Activated CD4-positive, alpha-beta memory T cell treated with anti-CD3 and anti-CD28 coated beads for 36 hours (primary cell): Measurements from ENCODE around the gene MCTS1. TPM values are rescaled to one million over a fixed set of nuclear protein-coding genes. Genes with fewer than 3 reads are reported as not detected.
"Not testable (repeated sequence)": the region's sequence is repeated elsewhere in the genome, so short reads cannot be mapped to it uniquely, and the experiment has no call there.

Experiments
- CTCF ChIA-PET: fragments of 350-600 bp; sonication (Branson Sonifier 250); formaldehyde crosslinking; loops from one replicate; lab custom pipeline; 2021; ENCODE audit warnings: antibody characterized with exemption, inconsistent platforms; lab: Charles Lee
- POLR2A ChIA-PET: fragments of 350-600 bp; sonication (Branson Sonifier 250); formaldehyde crosslinking; loops from one replicate; lab custom pipeline; 2021; ENCODE audit warnings: antibody characterized with exemption; lab: Charles Lee
- DNase-seq: peaks from one replicate; pipeline ENCODE4 v3.0.0-alpha.2; 2020
- H3K27ac Mint-ChIP-seq: one replicate; pipeline ENCODE4 v1.8.0; 2021; ENCODE audit warnings: mixed read lengths
- H3K27me3 Mint-ChIP-seq: one replicate; pipeline ENCODE4 v1.8.0; 2021; ENCODE audit warnings: mixed read lengths
- H3K36me3 Mint-ChIP-seq: one replicate; pipeline ENCODE4 v1.8.0; 2021; ENCODE audit warnings: mixed read lengths
- H3K4me1 Mint-ChIP-seq: one replicate; pipeline ENCODE4 v1.8.0; 2021; ENCODE audit warnings: low read depth, mixed read lengths
- H3K4me3 Mint-ChIP-seq: one replicate; pipeline ENCODE4 v1.8.0; 2021; ENCODE audit warnings: mild to moderate bottlenecking, mixed read lengths
- H3K9me3 Mint-ChIP-seq: one replicate; pipeline ENCODE4 v1.8.0; 2021; ENCODE audit warnings: mixed read lengths
- intact Hi-C: fragments of 100-400 bp; cut with micrococcal nuclease; formaldehyde crosslinking; loops from one replicate; pipeline ENCODE4 v1.15.1; 2023
- total RNA-seq, 2 experiments: library from RNA; stranded (reverse); gene quantifications; one replicate each; pipeline ENCODE4 v1.2.3, GENCODE V29; 2021

The MCTS1 gene
- total RNA-seq, 2 experiments from 2014 or later, result 67.5 to 70.9 TPM

DNA sequence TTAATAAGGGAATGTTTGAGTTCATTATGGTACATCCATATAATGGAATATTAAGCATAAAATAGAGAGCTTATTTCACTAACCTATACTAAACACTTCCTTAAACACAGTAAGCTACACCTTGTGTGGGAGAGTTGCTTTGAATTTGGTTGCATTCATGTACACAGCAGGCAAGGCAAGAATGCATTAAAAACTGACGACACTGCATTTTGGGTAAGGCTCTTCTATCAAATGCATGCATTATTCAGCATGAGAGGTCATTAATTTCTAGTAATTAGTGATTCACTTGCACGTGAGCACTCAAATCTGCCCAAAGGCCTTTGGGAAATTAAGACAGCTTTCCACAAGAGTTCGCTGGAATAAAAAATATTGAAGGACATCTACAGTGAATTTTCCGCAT is 34.7 kb downstream of the MCTS1 start:
- intact Hi-C loops, result no loop called here
- Mint-ChIP-seq H3K4me3 (no peak overlapping the region), H3K27me3 (no peaks in the 10 kb centered on the region), H3K36me3 (no peaks in the 10 kb centered on the region), H3K4me1 (no peaks in the 10 kb centered on the region), H3K9me3 (no peaks in the 10 kb centered on the region), H3K27ac (no peak overlapping the region)
- ChIA-PET POLR2A (no interaction called here), CTCF (no interaction called here)
- DNase-seq, result no peak

- Mint-ChIP-seq H3K4me3 (no peak overlapping the region), H3K9me3 (no peaks in the 10 kb centered on the region)
- POLR2A ChIA-PET, result no interaction called here
Observed at GRCh38 chrX:120642871-120643270, 39.0 kb downstream of the MCTS1 start.

GRCh38 chrX:120647127-120647526 is 43.2 kb downstream of the MCTS1 start:
- no peak overlapping the region for H3K27ac Mint-ChIP-seq
- intact Hi-C loops, result no loop called here
- no peaks in the 10 kb centered on the region for H3K36me3 Mint-ChIP-seq
- CTCF ChIA-PET, result no interaction called here
- DNase-seq, result no peak
- H3K4me3 Mint-ChIP-seq, result no peak overlapping the region
- no peaks in the 10 kb centered on the region for H3K27me3 Mint-ChIP-seq
- no peaks in the 10 kb centered on the region for H3K9me3 Mint-ChIP-seq
- H3K4me1 Mint-ChIP-seq, result no peaks in the 10 kb centered on the region
- POLR2A ChIA-PET, result no interaction called here

More at GRCh38 chrX:120642871-120643270, 39.0 kb downstream of the MCTS1 start:
- Mint-ChIP-seq H3K4me1 (no peaks in the 10 kb centered on the region), H3K27ac (no peak overlapping the region), H3K27me3 (no peaks in the 10 kb centered on the region), H3K36me3 (no peaks in the 10 kb centered on the region)
- no peak for DNase-seq
- CTCF ChIA-PET, result no interaction called here
- intact Hi-C loops, result no loop called here

- DNase-seq, H3K36me3 Mint-ChIP-seq, intact Hi-C loops, POLR2A ChIA-PET, H3K27me3 Mint-ChIP-seq, H3K9me3 Mint-ChIP-seq, H3K27ac Mint-ChIP-seq, CTCF ChIA-PET, H3K4me3 Mint-ChIP-seq, H3K4me1 Mint-ChIP-seq: not testable (repeated sequence)
Observed at GRCh38 chrX:120652256-120652655, 48.4 kb downstream of the MCTS1 start.

DNA sequence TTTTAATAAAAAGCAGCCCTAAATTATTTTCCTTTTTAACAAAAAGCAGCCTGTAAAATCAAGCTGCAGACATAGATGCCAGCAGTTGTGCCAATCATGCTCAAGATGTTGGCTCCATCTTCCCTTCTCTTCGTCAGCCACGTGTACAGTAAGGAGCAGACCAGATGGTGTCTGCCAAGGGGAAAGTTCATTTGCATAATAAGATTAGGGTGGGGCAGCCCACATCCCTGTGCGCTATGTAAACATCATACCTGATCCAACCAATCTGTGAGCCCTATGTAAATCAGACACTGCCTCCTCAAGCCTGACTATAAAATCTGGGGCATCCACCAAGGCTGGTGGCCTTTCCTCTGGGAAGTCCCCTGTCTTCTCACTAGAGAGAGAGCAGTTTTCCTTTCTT is 49.1 kb downstream of the MCTS1 start:
- H3K4me1 Mint-ChIP-seq, result peaks cover 2% of the 10 kb centered on the region
- ChIA-PET POLR2A (no interaction called here), CTCF (no interaction called here)
- no peaks in the 10 kb centered on the region for H3K9me3 Mint-ChIP-seq
- no peaks in the 10 kb centered on the region for H3K27me3 Mint-ChIP-seq
- no peaks in the 10 kb centered on the region for H3K36me3 Mint-ChIP-seq
- H3K27ac Mint-ChIP-seq, result no peak overlapping the region
- no peak for DNase-seq
- intact Hi-C loops, result no loop called here
- H3K4me3 Mint-ChIP-seq, result no peak overlapping the region

- no peak for DNase-seq
- Mint-ChIP-seq H3K4me1 (peaks cover 6% of the 10 kb centered on the region), H3K36me3 (no peaks in the 10 kb centered on the region), H3K27me3 (no peaks in the 10 kb centered on the region), H3K9me3 (no peaks in the 10 kb centered on the region), H3K27ac (no peak overlapping the region), H3K4me3 (no peak overlapping the region)
- CTCF ChIA-PET, result no interaction called here
- POLR2A ChIA-PET, result no interaction called here
- intact Hi-C loops, result loop anchor here (5.0 kb wide), 1 partner anchor 148 kb away; no protein-coding TSS in a partner anchor
Observed at GRCh38 chrX:120660637-120661036, 56.7 kb downstream of the MCTS1 start.

Other genes with a start within 250 kb of the MCTS1 start
- gene ATP1B4, start 242.0 kb upstream of the MCTS1 start, total RNA-seq, result not detected
- gene LAMP2, start 134.8 kb upstream of the MCTS1 start, total RNA-seq, result 10 to 100 TPM; 38.5 to 38.7 TPM
- 10 to 100 TPM; 39.4 to 40.2 TPM for gene CUL4B, start 43.1 kb upstream of the MCTS1 start, total RNA-seq
- 10 to 100 TPM; 17.7 to 19.7 TPM for gene C1GALT1C1, start 26.0 kb downstream of the MCTS1 start, total RNA-seq